ENCODE measurements around the gene MUSK.
"Not testable (repeated sequence)": the region's sequence is repeated elsewhere in the genome, so short reads cannot be mapped to it uniquely, and the experiment has no call there.

MUSK gene

GRCh38 chr9:110668570-110669167 lies at the start of gene MUSK:
Gene MUSK (plus strand): TSS chr9:110668791. CDS start chr9:110668905, 114 bp downstream.
- DNase-seq = no peak

GRCh38 chr9:110619831-110620230 lies 48.8 kb upstream of the MUSK start:
- no peak for DNase-seq

GRCh38 chr9:110620726-110621125 lies 47.9 kb upstream of the MUSK start:
- DNase-seq = no peak

GRCh38 chr9:110622368-110622767 lies 46.2 kb upstream of the MUSK start:
- no peak for DNase-seq

GRCh38 chr9:110623462-110624025 lies 45.0 kb upstream of the MUSK start:
- DNase-seq = no peak

GRCh38 chr9:110626101-110626829 lies 42.3 kb upstream of the MUSK start:
- DNase-seq = no peak

- no peak for DNase-seq
Observed at GRCh38 chr9:110635589-110635988, 33.0 kb upstream of the MUSK start.

- no peak for DNase-seq
Observed at GRCh38 chr9:110638381-110638954, 30.1 kb upstream of the MUSK start.

GRCh38 chr9:110640736-110641135 lies 27.9 kb upstream of the MUSK start:
- no peak for DNase-seq

GRCh38 chr9:110641293-110641692 lies 27.3 kb upstream of the MUSK start:
- no peak for DNase-seq

GRCh38 chr9:110648696-110649095 lies 19.9 kb upstream of the MUSK start:
- DNase-seq = no peak

GRCh38 chr9:110650261-110650660 lies 18.3 kb upstream of the MUSK start:
- DNase-seq = no peak

GRCh38 chr9:110650991-110651411 lies 17.6 kb upstream of the MUSK start:
- no peak for DNase-seq

- no peak for DNase-seq
Observed at GRCh38 chr9:110655754-110656641, 12.6 kb upstream of the MUSK start.

- DNase-seq = no peak
Observed at GRCh38 chr9:110659891-110660541, 8.6 kb upstream of the MUSK start.

- no peak for DNase-seq
Observed at GRCh38 chr9:110669433-110669832, 842 bp downstream of the MUSK start.

GRCh38 chr9:110671849-110672248 lies 3.3 kb downstream of the MUSK start:
- no peak for DNase-seq

GRCh38 chr9:110672873-110673510 lies 4.4 kb downstream of the MUSK start:
- DNase-seq = no peak

- DNase-seq = no peak
Observed at GRCh38 chr9:110687497-110687896, 18.9 kb downstream of the MUSK start.

- DNase-seq = no peak
Observed at GRCh38 chr9:110688329-110688728, 19.7 kb downstream of the MUSK start.

- DNase-seq = no peak
Observed at GRCh38 chr9:110691002-110691549, 22.5 kb downstream of the MUSK start.

GRCh38 chr9:110695846-110696245 lies 27.3 kb downstream of the MUSK start:
- not testable (repeated sequence) for DNase-seq
